Stomach (tissue), 9 donors: ENCODE results near the gene UTS2. TPM values are rescaled to one million over a fixed set of nuclear protein-coding genes. Genes with fewer than 3 reads are reported as not detected.

ENCODE experiments used
- DNase-seq, 2 donors: peaks; one replicate each; pipeline versions ENCODE4 v3.0.0 to v3.0.0-alpha.2; 2013 to 2019
- H3K27ac ChIP-seq, 5 donors: fragments of 200-600 bp in 4 of 5; sonication (generic) in 4 of 5; one replicate each; pipeline ENCODE4 v1.5.1; 2013 to 2019; ENCODE audit warnings: mild to moderate bottlenecking in 1 of 5, moderate library complexity in 1 of 5
- H3K27me3 ChIP-seq, 3 donors: fragments of 200-600 bp; sonication (generic); one replicate each; pipeline ENCODE4 v1.5.1; 2017 to 2019; ENCODE audit warnings: mixed run types in 1 of 3
- H3K36me3 ChIP-seq, 4 donors: fragments of 200-600 bp; sonication (generic); 1 replicate in 3 of 4; 2 replicates in 1 of 4; pipeline ENCODE4 v1.5.1; 2016 to 2019
- H3K4me1 ChIP-seq, 4 donors: fragments of 200-600 bp; sonication (generic); one replicate each; pipeline ENCODE4 v1.5.1; 2016 to 2019
- H3K4me3 ChIP-seq, 4 donors: fragments of 200-600 bp; sonication (generic) in 3 of 4; one replicate each; pipeline ENCODE4 v1.5.1; 2016 to 2019; ENCODE audit warnings: mild to moderate bottlenecking in 1 of 4
- H3K9me3 ChIP-seq, 4 donors: fragments of 200-600 bp; sonication (generic); one replicate each; pipeline ENCODE4 v1.5.1; 2016 to 2019
- CTCF ChIP-seq, 7 experiments: fragments of 450-650 bp in 4 of 7; fragments of 200-600 bp in 3 of 7; sonication (generic) in 3 of 7; IDR thresholded peaks; one replicate each; pipeline ENCODE4 v1.5.1; 2016 to 2019; ENCODE audit warnings: antibody characterized with exemption in 7 of 7, control low read depth in 2 of 7, mild to moderate bottlenecking in 1 of 7
- EP300 ChIP-seq: sonication (generic); formaldehyde crosslinking; IDR thresholded peaks from one replicate; pipeline ENCODE4 v1.6.1; 2017; ENCODE audit warnings: antibody characterized with exemption
- POLR2A ChIP-seq, 4 donors: fragments of 450-650 bp; IDR thresholded peaks; one replicate each; pipeline ENCODE4 v1.6.1; 2016; ENCODE audit warnings: antibody characterized with exemption in 4 of 4, control low read depth in 2 of 4, mild to moderate bottlenecking in 1 of 4, moderate library complexity in 1 of 4
- POLR2AphosphoS5 ChIP-seq, 3 donors: sonication (generic); formaldehyde crosslinking; IDR thresholded peaks; one replicate each; pipeline ENCODE4 v1.6.1; 2016; ENCODE audit warnings: antibody characterized with exemption in 3 of 3
- WGBS, 5 donors: extraction: QIAGEN DNeasy Blood & Tissue Kit in 3 of 5; methylation state at CpG; one replicate each; pipeline versions ENCODE4 v1.1.5 to v1.1.7; 2013 to 2018; 5-methylcytosine and 5-hydroxymethylcytosine counted together
- intact Hi-C: fragments of 100-400 bp; cut with DNase I; formaldehyde crosslinking; loops from one replicate; pipeline ENCODE4 v1.15.1; 2023; ENCODE audit warnings: low total_unique reads
- polyA plus RNA-seq, 3 donors: library from polyadenylated mRNA; stranded (reverse); fragments of 200-250 nt; gene quantifications; one replicate each; pipeline ENCODE4 v1.2.3, GENCODE V29; 2013
- total RNA-seq, 5 donors: library from RNA; depleted of rRNA; stranded (reverse); fragments of >200 nt; gene quantifications; one replicate each; pipeline versions ENCODE4 v1.1.0 to v1.2.3, GENCODE V29; 2014 to 2016
- donor health status: healthy with polysubstance abuse.
- donor health status: Bipolar disorder and iron deficiency.
- donor health status: healthy.

Gene UTS2
- total and polyA plus RNA-seq, 8 donors, result 0.73 TPM; not detected in 7

GRCh38 chr1:7821282-7821681 is 31.6 kb downstream of the UTS2 start:
- Histone ChIP-seq H3K4me1 (no peaks in the 10 kb centered on the region), H3K27ac (no peak overlapping the region), H3K27me3 (no peaks in the 10 kb centered on the region), H3K4me3 (no peak overlapping the region), H3K36me3 (peaks cover 7 to 100% (median 84%) of the 10 kb centered on the region in 4 donors), H3K9me3 (no peaks in the 10 kb centered on the region)
- 64 to 86% (median 79%) methylated on average over 3 of the region's 3 CpGs for WGBS, 5 donors
- TF ChIP-seq POLR2A (IDR thresholded peaks at IDR 0.05), result no peak
- TF ChIP-seq POLR2AphosphoS5 (IDR thresholded peaks at IDR 0.05), result no peak
- TF ChIP-seq CTCF (IDR thresholded peaks at IDR 0.05), result no peak
- no peak for TF ChIP-seq EP300
- intact Hi-C loops, result no loop called here
- no peak for DNase-seq

DNA sequence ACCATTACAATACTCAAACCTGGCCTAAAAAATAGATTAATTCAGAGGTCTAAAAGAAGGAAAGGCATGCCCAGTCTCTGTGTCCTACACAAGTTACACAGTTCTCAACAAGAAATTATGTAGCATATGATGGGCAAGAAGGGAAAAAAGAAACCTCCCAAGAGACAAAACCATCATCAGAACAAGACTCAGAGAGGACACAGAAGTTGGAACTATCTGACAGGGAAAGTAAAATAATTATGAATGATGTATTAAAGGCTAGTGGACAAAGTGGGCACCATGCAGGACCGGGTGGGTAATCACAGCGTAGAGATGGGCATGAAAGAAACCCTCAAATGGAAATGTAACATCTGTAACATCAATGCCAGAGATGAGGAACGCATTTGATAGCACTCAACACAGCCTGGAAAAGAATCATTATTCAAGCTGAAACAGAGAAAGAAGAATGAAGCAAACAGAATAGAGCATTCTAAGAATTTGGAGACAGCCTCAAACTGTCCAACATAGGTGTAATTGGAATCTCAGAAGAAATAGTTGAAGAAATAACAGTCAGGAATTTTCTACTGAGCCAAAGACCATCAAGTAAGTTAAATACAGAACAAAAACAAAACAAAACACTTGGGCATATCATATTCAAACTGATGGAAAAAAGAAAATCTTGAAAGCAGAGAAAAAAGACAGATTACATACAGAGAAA is 39.0 kb downstream of the UTS2 start:
- 87 to 98% (median 95%) methylated on average over 3 of the region's 3 CpGs for WGBS, 5 donors
- intact Hi-C loops, result no loop called here
- TF ChIP-seq EP300 (no peak), POLR2A (IDR thresholded peaks at IDR 0.05) (no peak), POLR2AphosphoS5 (IDR thresholded peaks at IDR 0.05) (no peak), CTCF (IDR thresholded peaks at IDR 0.05) (no peak)

GRCh38 chr1:7811476-7811875 is 41.4 kb downstream of the UTS2 start:
- Histone ChIP-seq H3K36me3 (peaks cover 20 to 85% (median 70%) of the 10 kb centered on the region in 4 donors), H3K4me3 (no peak overlapping the region), H3K27me3 (no peaks in the 10 kb centered on the region), H3K9me3 (peaks cover 0 to 13% (median 5%) of the 10 kb centered on the region in 4 donors), H3K4me1 (no peaks in the 10 kb centered on the region), H3K27ac (no peak overlapping the region)
- WGBS, 5 donors, result 88 to 99% (median 92%) methylated on average over 5 to 6 of the region's 6 CpGs
- TF ChIP-seq POLR2A (IDR thresholded peaks at IDR 0.05), result no peak
- no peak for TF ChIP-seq POLR2AphosphoS5 (IDR thresholded peaks at IDR 0.05)
- no peak for TF ChIP-seq EP300
- TF ChIP-seq CTCF (IDR thresholded peaks at IDR 0.05), result no peak
- DNase-seq, result no peak
- intact Hi-C loops, result no loop called here

More for the DNA sequence above, 39.0 kb downstream of the UTS2 start:
- no peak overlapping the region for H3K4me3 ChIP-seq
- no peaks in the 10 kb centered on the region for H3K4me1 ChIP-seq
- H3K9me3 ChIP-seq, result peaks cover 0 to 13% (median 5%) of the 10 kb centered on the region in 4 donors
- H3K27ac ChIP-seq, result no peak overlapping the region
- H3K27me3 ChIP-seq, result no peaks in the 10 kb centered on the region
- no peak for DNase-seq
- peaks cover 20 to 89% (median 65%) of the 10 kb centered on the region in 4 donors for H3K36me3 ChIP-seq

DNA sequence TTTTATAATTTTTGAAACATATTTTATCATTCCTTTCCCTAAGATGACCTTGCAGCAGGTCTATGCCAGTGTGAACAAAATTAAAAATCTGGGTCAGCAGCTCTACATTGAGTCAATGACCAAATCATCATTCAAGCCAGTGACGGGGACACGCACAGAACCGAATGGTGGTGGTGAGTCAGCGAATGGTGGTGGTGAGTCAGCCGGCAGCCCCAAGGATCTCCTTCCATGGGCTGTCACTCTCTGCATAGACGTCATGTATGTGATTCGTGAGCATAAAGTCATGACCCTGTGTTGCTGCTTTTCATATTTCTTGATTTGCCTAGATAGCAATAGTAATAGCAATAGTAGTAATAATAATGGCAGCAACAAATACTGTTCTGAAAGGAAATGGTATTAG is 42.5 kb downstream of the UTS2 start:
- Histone ChIP-seq H3K36me3 (peaks cover 26 to 94% (median 81%) of the 10 kb centered on the region in 4 donors), H3K27me3 (no peaks in the 10 kb centered on the region), H3K4me1 (no peaks in the 10 kb centered on the region), H3K9me3 (peaks cover 0 to 13% (median 5%) of the 10 kb centered on the region in 4 donors), H3K27ac (no peak overlapping the region), H3K4me3 (no peak overlapping the region)
- no peak for DNase-seq
- 76 to 88% (median 86%) methylated on average over 7 of the region's 7 CpGs for WGBS, 5 donors
- TF ChIP-seq POLR2AphosphoS5 (IDR thresholded peaks at IDR 0.05) (no peak), POLR2A (IDR thresholded peaks at IDR 0.05) (no peak), EP300 (no peak), CTCF (IDR thresholded peaks at IDR 0.05) (no peak)
- intact Hi-C loops, result no loop called here
